Measurements from ENCODE around the gene HDAC11.

- TF ChIP-seq CTCF (IDR thresholded peaks at IDR 0.05) (no peak), KDM5A (IDR thresholded peaks at IDR 0.05) (no peak), POLR2A (IDR thresholded peaks at IDR 0.05; ENCODE audit: low read length) (no peak), JUNB (IDR thresholded peaks at IDR 0.05) (no peak), MYC (IDR thresholded peaks at IDR 0.05; ENCODE audit: borderline replicate concordance, low read length) (no peak), CHD4 (IDR thresholded peaks at IDR 0.05; ENCODE audit: borderline replicate concordance) (no peak), E2F6 (IDR thresholded peaks at IDR 0.05; ENCODE audit: borderline replicate concordance, low read depth) (no peak), HOXA7 (CRISPR knock-in tag; IDR thresholded peaks at IDR 0.05) (no peak)
These were observed 24.5 kb upstream of the HDAC11 start for GRCh38 chr3:13455644-13456043.

All from A549 (cell line).